ENCODE data around the gene MAN1A2.

MAN1A2 gene

GRCh38 chr1:117362986-117363385 is 4.3 kb upstream of the MAN1A2 start:
- no peak for DNase-seq

GRCh38 chr1:117363571-117364048 is 3.6 kb upstream of the MAN1A2 start:
- peak; percentile 71 for DNase-seq

GRCh38 chr1:117364240-117364639 is 3.0 kb upstream of the MAN1A2 start:
- no peak for DNase-seq

GRCh38 chr1:117365350-117366176 is 1.7 kb upstream of the MAN1A2 start:
- no peak for DNase-seq

GRCh38 chr1:117366177-117367045 is 838 bp upstream of the MAN1A2 start:
- DNase-seq, result peak; percentile 77

- peak; percentile 64 for DNase-seq
Measured at GRCh38 chr1:117368116-117369108, 1.2 kb downstream of the MAN1A2 start.

GRCh38 chr1:117370071-117370470 is 2.8 kb downstream of the MAN1A2 start:
- DNase-seq, result no peak

GRCh38 chr1:117370509-117370908 is 3.3 kb downstream of the MAN1A2 start:
- no peak for DNase-seq

GRCh38 chr1:117371441-117372151 is 4.3 kb downstream of the MAN1A2 start:
- no peak for DNase-seq

- no peak for DNase-seq
Measured at GRCh38 chr1:117372863-117373412, 5.7 kb downstream of the MAN1A2 start.

GRCh38 chr1:117373932-117374331 is 6.7 kb downstream of the MAN1A2 start:
- no peak for DNase-seq

- no peak for DNase-seq
Measured at GRCh38 chr1:117375327-117375726, 8.1 kb downstream of the MAN1A2 start.

GRCh38 chr1:117387060-117387633 is 19.9 kb downstream of the MAN1A2 start:
- DNase-seq, result no peak

- no peak for DNase-seq
Measured at GRCh38 chr1:117388328-117388727, 21.1 kb downstream of the MAN1A2 start.

GRCh38 chr1:117389284-117389683 is 22.0 kb downstream of the MAN1A2 start:
- DNase-seq, result no peak

- no peak for DNase-seq
Measured at GRCh38 chr1:117389779-117390178, 22.5 kb downstream of the MAN1A2 start.

- no peak for DNase-seq
Measured at GRCh38 chr1:117392771-117393170, 25.5 kb downstream of the MAN1A2 start.

- DNase-seq, result no peak
Measured at GRCh38 chr1:117396074-117396473, 28.8 kb downstream of the MAN1A2 start.

GRCh38 chr1:117396636-117397035 is 29.4 kb downstream of the MAN1A2 start:
- no peak for DNase-seq

GRCh38 chr1:117398957-117399356 is 31.7 kb downstream of the MAN1A2 start:
- DNase-seq, result no peak

- no peak for DNase-seq
Measured at GRCh38 chr1:117401761-117402160, 34.5 kb downstream of the MAN1A2 start.

Data from activated CD4-positive, alpha-beta T cell treated with anti-CD3 and anti-CD28 coated beads, Interleukin-2, amount 50 U/mL, for 16 hours (primary cell).